ENCODE data around the gene AP2A2. TPM values are rescaled to one million over a fixed set of nuclear protein-coding genes. Genes with fewer than 3 reads are reported as not detected.
A peak's percentile ranks its signal among the peaks of the same experiment; 100 is the strongest.

Gene AP2A2
- total RNA-seq, 1 donor from 2014 or later = 48.5 TPM

DNA sequence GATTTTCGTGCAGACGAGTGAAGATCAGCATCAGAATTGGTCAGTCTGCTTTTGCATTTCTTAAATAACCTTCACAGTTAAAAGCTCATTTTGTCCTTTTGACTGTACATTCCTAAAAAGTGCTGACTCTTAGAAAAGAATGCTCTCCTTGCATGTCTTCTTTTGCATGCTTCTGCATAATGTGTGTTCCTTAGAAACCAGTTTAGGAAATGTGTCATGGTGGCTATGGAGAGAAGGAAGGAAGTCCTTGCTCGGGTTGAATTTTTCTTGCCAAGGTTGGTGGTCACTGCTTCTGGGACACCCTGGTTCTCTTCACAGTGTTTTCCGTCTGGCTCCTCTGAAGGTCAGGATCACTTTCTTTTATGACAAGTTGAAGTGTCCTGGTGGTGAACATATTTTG lies 6.8 kb downstream of the AP2A2 start:
- TF ChIP-seq, protein P1, sequence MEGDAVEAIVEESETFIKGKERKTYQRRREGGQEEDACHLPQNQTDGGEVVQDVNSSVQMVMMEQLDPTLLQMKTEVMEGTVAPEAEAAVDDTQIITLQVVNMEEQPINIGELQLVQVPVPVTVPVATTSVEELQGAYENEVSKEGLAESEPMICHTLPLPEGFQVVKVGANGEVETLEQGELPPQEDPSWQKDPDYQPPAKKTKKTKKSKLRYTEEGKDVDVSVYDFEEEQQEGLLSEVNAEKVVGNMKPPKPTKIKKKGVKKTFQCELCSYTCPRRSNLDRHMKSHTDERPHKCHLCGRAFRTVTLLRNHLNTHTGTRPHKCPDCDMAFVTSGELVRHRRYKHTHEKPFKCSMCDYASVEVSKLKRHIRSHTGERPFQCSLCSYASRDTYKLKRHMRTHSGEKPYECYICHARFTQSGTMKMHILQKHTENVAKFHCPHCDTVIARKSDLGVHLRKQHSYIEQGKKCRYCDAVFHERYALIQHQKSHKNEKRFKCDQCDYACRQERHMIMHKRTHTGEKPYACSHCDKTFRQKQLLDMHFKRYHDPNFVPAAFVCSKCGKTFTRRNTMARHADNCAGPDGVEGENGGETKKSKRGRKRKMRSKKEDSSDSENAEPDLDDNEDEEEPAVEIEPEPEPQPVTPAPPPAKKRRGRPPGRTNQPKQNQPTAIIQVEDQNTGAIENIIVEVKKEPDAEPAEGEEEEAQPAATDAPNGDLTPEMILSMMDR (conservative IDR thresholded peaks at IDR 0.05; ENCODE audit: low read depth, low read length) = no peak

DNA sequence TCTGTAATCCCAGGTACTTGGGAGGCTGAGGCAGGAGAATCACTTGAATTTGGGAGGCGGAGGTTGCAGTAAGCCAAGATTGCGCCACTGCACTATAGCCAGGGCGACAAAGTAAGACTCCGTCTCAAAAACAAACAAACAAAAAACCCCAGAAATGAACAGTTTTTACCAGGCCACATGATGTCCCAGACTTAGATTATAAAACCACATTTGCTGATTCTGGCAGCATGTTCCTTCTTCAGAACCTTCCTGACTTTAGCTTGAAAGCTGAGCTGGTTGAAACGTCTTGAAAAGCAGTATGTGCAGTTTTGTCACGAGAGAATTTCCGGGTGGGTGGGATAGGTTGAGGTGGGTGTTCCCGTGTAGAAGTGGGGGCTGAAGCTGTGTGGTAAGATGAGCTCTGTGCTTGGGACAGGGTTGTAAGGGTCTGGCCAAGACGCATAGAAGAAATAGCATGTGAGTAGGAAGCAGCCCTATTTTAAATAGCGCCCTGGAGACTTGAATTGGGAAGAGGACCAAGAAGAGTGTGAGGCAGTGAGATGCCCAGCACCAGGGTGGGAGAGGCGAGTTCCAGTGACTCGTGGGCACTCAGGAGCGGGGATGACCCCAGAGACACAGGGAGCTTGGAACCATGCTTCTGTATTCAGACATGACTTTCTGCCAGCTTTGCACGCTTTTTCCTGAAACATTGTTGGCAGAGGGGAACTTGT lies 7.6 kb downstream of the AP2A2 start:
- TF ChIP-seq, protein P1 (conservative IDR thresholded peaks at IDR 0.05; ENCODE audit: low read depth, low read length) = no peak
- no peak for DNase-seq (ENCODE audit: low read depth)
- no peak overlapping the region for H3K4me3 ChIP-seq (ENCODE audit: low read depth, low read length)

More for the DNA sequence above, 6.8 kb downstream of the AP2A2 start:
- DNase-seq (ENCODE audit: low read depth) = no peak
- no peak overlapping the region for H3K4me3 ChIP-seq (ENCODE audit: low read depth, low read length)

DNA sequence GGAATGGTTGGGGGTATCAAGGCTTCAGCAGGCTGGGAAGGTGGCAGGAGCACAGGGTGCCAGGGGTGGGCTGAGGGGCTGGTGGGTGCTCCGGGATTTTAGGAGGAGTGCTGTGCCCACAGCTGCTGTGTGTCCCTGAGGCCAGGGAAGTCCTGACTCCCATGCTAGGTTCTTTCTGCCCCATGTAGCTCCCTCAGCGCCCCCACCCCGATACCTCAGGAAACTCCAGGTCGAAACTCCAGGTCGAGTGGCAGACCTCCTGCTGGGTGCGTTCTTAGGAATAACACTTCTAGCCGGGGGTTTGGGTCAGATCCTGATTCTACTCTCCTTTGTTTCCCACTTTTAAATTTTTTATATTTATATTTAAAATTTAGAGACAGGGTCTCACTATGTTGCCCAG lies 8.3 kb downstream of the AP2A2 start:
- TF ChIP-seq, protein P1 (conservative IDR thresholded peaks at IDR 0.05; ENCODE audit: low read depth, low read length) = no peak
- no peak overlapping the region for H3K4me3 ChIP-seq (ENCODE audit: low read depth, low read length)
- no peak for DNase-seq (ENCODE audit: low read depth)

DNA sequence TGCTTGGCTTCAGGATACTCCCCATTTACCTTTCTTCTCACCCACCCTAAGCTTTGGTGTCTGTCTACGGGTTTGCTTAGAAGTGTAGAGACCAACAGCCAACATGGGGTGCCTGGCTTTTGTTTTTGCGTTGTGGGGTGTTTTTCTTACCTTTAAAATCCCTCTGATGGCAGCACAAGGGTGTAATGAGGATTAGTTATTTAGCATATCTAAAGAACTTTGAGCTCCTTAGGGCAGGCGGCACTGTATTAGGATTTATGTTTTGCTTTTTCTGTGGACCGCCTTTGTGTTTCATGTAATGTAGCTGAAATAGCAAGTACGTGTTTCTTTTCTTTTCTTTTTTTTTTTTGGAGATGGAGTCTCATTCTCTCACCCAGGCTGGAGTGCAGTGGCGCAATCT lies 8.9 kb downstream of the AP2A2 start:
- DNase-seq (ENCODE audit: low read depth) = no peak
- TF ChIP-seq, protein P1 (conservative IDR thresholded peaks at IDR 0.05; ENCODE audit: low read depth, low read length) = no peak
- H3K4me3 ChIP-seq (ENCODE audit: low read depth, low read length) = no peak overlapping the region

DNA sequence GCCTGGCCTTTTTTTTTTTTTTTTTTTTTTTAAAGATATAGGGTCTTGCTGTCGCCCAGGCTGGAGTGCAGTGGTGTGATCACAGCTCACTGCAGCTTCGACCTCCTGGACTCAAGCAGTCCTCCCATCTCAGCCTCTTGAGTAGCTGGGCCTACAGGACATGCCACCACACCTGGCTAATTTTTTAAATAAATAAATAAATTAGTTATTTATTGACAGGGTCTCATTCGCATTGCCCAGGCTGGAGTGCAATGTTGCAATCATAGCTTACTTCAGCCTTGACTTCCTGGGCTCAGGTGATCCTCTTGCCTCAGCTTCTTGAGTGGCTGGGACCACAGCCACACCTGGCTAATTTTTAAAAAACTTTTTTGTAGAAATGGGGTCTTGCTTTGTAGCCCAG lies 10.5 kb downstream of the AP2A2 start:
- DNase-seq (ENCODE audit: low read depth) = peak; percentile 44
- TF ChIP-seq, protein P1 (conservative IDR thresholded peaks at IDR 0.05; ENCODE audit: low read depth, low read length) = no peak
- no peak overlapping the region for H3K4me3 ChIP-seq (ENCODE audit: low read depth, low read length)

DNA sequence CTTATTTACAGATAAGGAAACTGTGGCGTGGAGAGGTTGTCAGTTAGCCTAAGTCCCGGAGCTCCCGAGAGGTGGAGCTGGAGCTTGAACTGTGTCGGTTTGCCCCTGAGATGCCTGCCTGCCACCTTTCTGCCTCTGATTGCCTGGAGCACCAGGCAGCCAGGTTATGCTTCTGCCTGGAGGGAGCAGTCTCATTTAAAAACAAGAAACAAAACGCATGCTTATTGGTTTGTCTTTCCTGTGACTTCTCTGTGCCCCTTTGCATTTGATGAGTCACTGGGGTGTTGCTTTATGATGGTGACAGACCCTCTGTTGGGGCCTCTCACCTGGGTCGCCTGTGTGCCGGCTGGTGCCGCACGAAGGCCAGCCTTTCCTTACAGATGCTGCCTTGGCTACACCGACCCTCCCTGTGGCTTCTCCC lies 12.2 kb downstream of the AP2A2 start:
- no peak overlapping the region for H3K4me3 ChIP-seq (ENCODE audit: low read depth, low read length)
- no peak for DNase-seq (ENCODE audit: low read depth)
- TF ChIP-seq, protein P1 (conservative IDR thresholded peaks at IDR 0.05; ENCODE audit: low read depth, low read length) = no peak

All from epithelial cell of proximal tubule (primary cell).